K562 (cell line): ENCODE data around the gene LETM1. TPM values are rescaled to one million over a fixed set of nuclear protein-coding genes. Genes with fewer than 3 reads are reported as not detected.

Experiments used
- ATAC-seq: fragments of 200-7000 bp; cut with Tn5 transposase; 3 replicates; pipeline ENCODE4 v1.9.1; 2020; ENCODE audit warnings: moderate library complexity
- BruUV-seq: library from RNA; stranded (reverse); fragments of 400-500 nt; replicated peaks from 2 replicates; lab custom pipeline; 2021; lab: Mats Ljungman, UMichigan
- CTCF ChIA-PET: fragments of 300-600 bp; formaldehyde crosslinking; extraction: SDS; loops from one replicate; lab custom pipeline; 2021; ENCODE audit warnings: low intra/inter-chr PET ratio; lab: Yijun Ruan, JAX
- POLR2A ChIA-PET: fragments of 300-600, 350-650 bp; sonication (Branson Sonifier 250); formaldehyde crosslinking; extraction: SDS; loops from one replicate; lab custom pipeline; 2021; ENCODE audit warnings: antibody characterized with exemption, inconsistent platforms; lab: Yijun Ruan, JAX
- DNase-seq, 4 experiments: peaks; one replicate each; pipeline versions ENCODE4 v3.0.0 to v3.0.0-alpha.2; 2011 to 2018; ENCODE audit warnings: low spot score in 3 of 4, mixed read lengths in 3 of 4; ENCODE audit errors: extremely low read depth in 1 of 4
- FAIRE-seq: peaks from 2 replicates; lab custom pipeline; 2011; peaks lifted over from hg19 to GRCh38; lab: Jason Lieb, UNC
- H2AFZ ChIP-seq: 2 replicates; pipeline ENCODE4 v1.6.0; 2011; ENCODE audit warnings: low read depth, low read length, control low read depth, inconsistent platforms
- H3K27ac ChIP-seq: fragments of 200-600 bp; 3 replicates; pipeline ENCODE4 v1.8.0; 2011; ENCODE audit warnings: low read depth, mild to moderate bottlenecking, control low read depth, inconsistent platforms, low read length, moderate library complexity, mixed read lengths; ENCODE audit errors: extremely low read depth
- H3K27me3 ChIP-seq, 2 experiments: fragments of 300-600 bp in 1 of 2; 2 replicates in 1 of 2; 3 replicates in 1 of 2; pipeline versions ENCODE4 v1.6.0 to v1.8.0; 2011; ENCODE audit warnings: inconsistent platforms in 2 of 2, low read length in 2 of 2, mild to moderate bottlenecking in 1 of 2, mixed read lengths in 1 of 2, moderate library complexity in 1 of 2; ENCODE audit not compliant: control insufficient read depth in 2 of 2, insufficient read depth in 2 of 2
- H3K36me3 ChIP-seq: fragments of 300-600 bp; 3 replicates; pipeline ENCODE4 v1.8.0; 2011; ENCODE audit warnings: mild to moderate bottlenecking, low read length, inconsistent platforms; ENCODE audit not compliant: control insufficient read depth, insufficient read depth
- H3K4me1 ChIP-seq, 2 experiments: fragments of 200-600 bp in 1 of 2; replicated peaks in 1 of 2; 2 replicates in 1 of 2; 3 replicates in 1 of 2; pipeline versions ENCODE4 v1.5.1 to v1.8.0; 2011; ENCODE audit warnings: inconsistent platforms in 2 of 2, low read length in 2 of 2, mild to moderate bottlenecking in 1 of 2, mixed read lengths in 1 of 2, moderate library complexity in 1 of 2; ENCODE audit not compliant: control insufficient read depth in 2 of 2, insufficient read depth in 2 of 2
- H3K4me2 ChIP-seq: 2 replicates; pipeline ENCODE4 v1.6.1; 2011; ENCODE audit warnings: low read length, control low read depth, inconsistent platforms, mixed read lengths; ENCODE audit not compliant: insufficient read depth
- H3K4me3 ChIP-seq: fragments of 200-600 bp; sonication (generic), shearing (Covaris generic); 2 replicates; pipeline ENCODE4 v1.5.1; 2016; ENCODE audit warnings: control low read depth, inconsistent platforms
- H3K79me2 ChIP-seq: fragments of 200-600 bp; 3 replicates; pipeline ENCODE4 v1.8.0; 2011; ENCODE audit warnings: low read length, inconsistent platforms; ENCODE audit not compliant: control insufficient read depth, insufficient read depth
- H3K9ac ChIP-seq, 2 experiments: 2 replicates each; pipeline versions ENCODE4 v1.6.0 to v1.6.1; 2011; ENCODE audit warnings: low read depth in 2 of 2, low read length in 2 of 2, control low read depth in 1 of 2, inconsistent platforms in 1 of 2, mild to moderate bottlenecking in 1 of 2, mixed read lengths in 1 of 2; ENCODE audit not compliant: insufficient read depth in 1 of 2
- H3K9me1 ChIP-seq: one replicate; pipeline ENCODE4 v1.6.0; 2011; ENCODE audit warnings: inconsistent platforms, mild to moderate bottlenecking, low read length, moderate library complexity; ENCODE audit not compliant: control insufficient read depth, insufficient read depth
- H3K9me3 ChIP-seq: replicated peaks from 2 replicates; pipeline ENCODE4 v1.5.1; 2011; ENCODE audit warnings: low read depth, low read length, inconsistent platforms; ENCODE audit not compliant: control insufficient read depth, insufficient read depth
- H4K20me1 ChIP-seq: replicated peaks from 2 replicates; pipeline ENCODE4 v1.6.1; 2011; ENCODE audit warnings: low read length, inconsistent platforms, mixed read lengths; ENCODE audit not compliant: control insufficient read depth, insufficient read depth
- ETV5 ChIP-seq: sonication (generic); formaldehyde crosslinking; IDR thresholded peaks from 2 replicates; pipeline ENCODE4 v1.4.0; 2020; ENCODE audit warnings: low read depth, mild to moderate bottlenecking, missing genetic modification reagents
- HNRNPL ChIP-seq: fragments of 200-400 bp; formaldehyde crosslinking; IDR thresholded peaks from 2 replicates; pipeline ENCODE4 v1.6.1; 2017; ENCODE audit warnings: low read depth, mild to moderate bottlenecking, low read length
- MYBL2 ChIP-seq, 2 experiments: fragments of 450-650 bp in 1 of 2; sonication (generic) in 1 of 2; formaldehyde crosslinking in 1 of 2; IDR thresholded peaks; 2 replicates each; pipeline versions ENCODE4 v1.6.1 to v1.8.1; 2017 to 2022; ENCODE audit warnings: borderline replicate concordance in 1 of 2, inconsistent platforms in 1 of 2, low read depth in 1 of 2, mild to moderate bottlenecking in 1 of 2, missing genetic modification reagents in 1 of 2, moderate library complexity in 1 of 2
- ZNF212 ChIP-seq: fragments of 450-650 bp; formaldehyde crosslinking; IDR thresholded peaks from 2 replicates; pipeline ENCODE4 v1.4.0; 2020; ENCODE audit warnings: mild to moderate bottlenecking
- WGBS: fragments of 100-300 bp; shearing (Covaris generic); methylation state at CpG from one replicate; pipeline ENCODE4 v1.1.6; 2016; ENCODE audit warnings: low coverage, mixed read lengths; ENCODE audit not compliant: insufficient coverage; ENCODE audit errors: missing lambda C conversion rate; 5-methylcytosine and 5-hydroxymethylcytosine counted together
- in situ Hi-C: fragments of 300-500 bp; cut with MboI; formaldehyde crosslinking; loops from 4 replicates; pipeline ENCODE4 v1.15.0; 2018; ENCODE audit warnings: inconsistent platforms, mixed read lengths
- intact Hi-C: fragments of 100-400 bp; cut with micrococcal nuclease; formaldehyde crosslinking; loops from 2 replicates; pipeline ENCODE4 v1.14.2; 2022
- polyA plus RNA-seq, 8 experiments: library from polyadenylated mRNA; depleted of rRNA in 4 of 8; stranded (reverse) in 5 of 8; unstranded in 3 of 8; fragments of >200 nt; fragmentation: Nextera tagmentation in 2 of 8; fragmentation: Illumina TruSeq in 1 of 8; extraction: Ambion mirVana in 2 of 8; extraction: Trizol in 1 of 8; gene quantifications; 2 replicates each; pipeline versions ENCODE4 v1.2.1 to v1.2.3, GENCODE V29; 2011 to 2014; ENCODE audit warnings: inconsistent platforms in 1 of 8, missing spikeins in 1 of 8
- total RNA-seq, 7 experiments: library from RNA; depleted of rRNA in 6 of 7; stranded (reverse); fragments of >200 nt in 6 of 7; fragmentation: Illumina TruSeq in 2 of 7; extraction: Trizol in 2 of 7; gene quantifications; 2 replicates each; pipeline versions ENCODE4 v1.2.1 to v1.2.3, GENCODE V29; 2011 to 2021; ENCODE audit warnings: low replicate concordance in 1 of 7
- TF ChIP-seq, protein P1 (sequence below): fragments of 450-650 bp; IDR thresholded peaks from 2 replicates; pipeline ENCODE4 v1.6.1; 2016
- TF ChIP-seq, protein P2 (sequence below): fragments of 450-650 bp; IDR thresholded peaks from 2 replicates; pipeline ENCODE4 v1.6.1; 2018; ENCODE audit not compliant: partially characterized antibody

Gene LETM1
- total and polyA plus RNA-seq, 9 of the 15 experiments (the other 6 are each of a cell fraction or from before 2014, with no cell fraction given) = 3.9 to 109 (median 35.0) TPM

DNA sequence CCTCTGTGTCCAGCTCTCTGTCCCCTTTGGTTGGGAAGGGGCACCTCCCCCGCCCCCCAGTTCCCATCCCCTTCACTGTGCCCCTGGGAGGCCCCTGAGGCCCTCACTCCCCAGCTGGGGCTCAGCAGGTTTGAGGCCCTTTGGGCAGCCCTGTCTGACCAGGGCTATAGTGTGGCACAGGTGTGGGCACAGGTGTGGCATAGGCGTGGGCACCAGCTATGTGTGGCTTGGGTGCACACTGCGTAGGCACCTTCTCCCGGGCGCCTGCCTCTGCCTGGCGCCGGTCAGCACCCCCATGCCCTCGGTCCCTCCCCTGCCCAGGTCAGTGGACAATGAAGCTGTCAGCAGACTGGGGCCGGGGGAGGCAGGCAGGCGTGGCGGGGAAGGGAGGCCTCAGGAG, 70.4 kb downstream of the LETM1 start:
- DNase-seq = peak in 1 of 4 experiments; percentile 21
- TF ChIP-seq MYBL2 (IDR thresholded peaks at IDR 0.05; ENCODE audit: low read depth) (no peak), MYBL2 (CRISPR knock-in tag; IDR thresholded peaks at IDR 0.05; ENCODE audit: borderline replicate concordance) (no peak), ZNF212 (CRISPR knock-in tag) (no peak), HNRNPL (peak; percentile 10), ETV5 (CRISPR knock-in tag) (no peak)
- TF ChIP-seq, protein P1, sequence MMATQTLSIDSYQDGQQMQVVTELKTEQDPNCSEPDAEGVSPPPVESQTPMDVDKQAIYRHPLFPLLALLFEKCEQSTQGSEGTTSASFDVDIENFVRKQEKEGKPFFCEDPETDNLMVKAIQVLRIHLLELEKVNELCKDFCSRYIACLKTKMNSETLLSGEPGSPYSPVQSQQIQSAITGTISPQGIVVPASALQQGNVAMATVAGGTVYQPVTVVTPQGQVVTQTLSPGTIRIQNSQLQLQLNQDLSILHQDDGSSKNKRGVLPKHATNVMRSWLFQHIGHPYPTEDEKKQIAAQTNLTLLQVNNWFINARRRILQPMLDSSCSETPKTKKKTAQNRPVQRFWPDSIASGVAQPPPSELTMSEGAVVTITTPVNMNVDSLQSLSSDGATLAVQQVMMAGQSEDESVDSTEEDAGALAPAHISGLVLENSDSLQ = peak; percentile 10; the same call in 1 of the 2 replicates
- TF ChIP-seq, protein P2, sequence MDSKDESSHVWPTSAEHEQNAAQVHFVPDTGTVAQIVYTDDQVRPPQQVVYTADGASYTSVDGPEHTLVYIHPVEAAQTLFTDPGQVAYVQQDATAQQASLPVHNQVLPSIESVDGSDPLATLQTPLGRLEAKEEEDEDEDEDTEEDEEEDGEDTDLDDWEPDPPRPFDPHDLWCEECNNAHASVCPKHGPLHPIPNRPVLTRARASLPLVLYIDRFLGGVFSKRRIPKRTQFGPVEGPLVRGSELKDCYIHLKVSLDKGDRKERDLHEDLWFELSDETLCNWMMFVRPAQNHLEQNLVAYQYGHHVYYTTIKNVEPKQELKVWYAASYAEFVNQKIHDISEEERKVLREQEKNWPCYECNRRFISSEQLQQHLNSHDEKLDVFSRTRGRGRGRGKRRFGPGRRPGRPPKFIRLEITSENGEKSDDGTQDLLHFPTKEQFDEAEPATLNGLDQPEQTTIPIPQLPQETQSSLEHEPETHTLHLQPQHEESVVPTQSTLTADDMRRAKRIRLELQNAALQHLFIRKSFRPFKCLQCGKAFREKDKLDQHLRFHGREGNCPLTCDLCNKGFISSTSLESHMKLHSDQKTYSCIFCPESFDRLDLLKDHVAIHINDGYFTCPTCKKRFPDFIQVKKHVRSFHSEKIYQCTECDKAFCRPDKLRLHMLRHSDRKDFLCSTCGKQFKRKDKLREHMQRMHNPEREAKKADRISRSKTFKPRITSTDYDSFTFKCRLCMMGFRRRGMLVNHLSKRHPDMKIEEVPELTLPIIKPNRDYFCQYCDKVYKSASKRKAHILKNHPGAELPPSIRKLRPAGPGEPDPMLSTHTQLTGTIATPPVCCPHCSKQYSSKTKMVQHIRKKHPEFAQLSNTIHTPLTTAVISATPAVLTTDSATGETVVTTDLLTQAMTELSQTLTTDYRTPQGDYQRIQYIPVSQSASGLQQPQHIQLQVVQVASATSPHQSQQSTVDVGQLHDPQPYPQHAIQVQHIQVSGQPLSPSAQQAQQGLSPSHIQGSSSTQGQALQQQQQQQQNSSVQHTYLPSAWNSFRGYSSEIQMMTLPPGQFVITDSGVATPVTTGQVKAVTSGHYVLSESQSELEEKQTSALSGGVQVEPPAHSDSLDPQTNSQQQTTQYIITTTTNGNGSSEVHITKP = no peak
- Histone ChIP-seq H4K20me1 (no peaks in the 10 kb centered on the region), H3K79me2 (no peaks in the 10 kb centered on the region), H3K4me2 (peak overlapping the region; percentile 49), H3K27me3 (no peaks in the 10 kb centered on the region), H2AFZ (0 out of 2 replicates have a peak overlapping the region, but pooled peaks have one; percentile 71), H3K4me3 (no peak overlapping the region), H3K9me1 (no peaks in the 10 kb centered on the region), H3K27ac (peak overlapping the region; percentile 62), H3K9me3 (no peaks in the 10 kb centered on the region), H3K4me1 (peaks cover 41 to 79% of the 10 kb centered on the region in 2 experiments), H3K36me3 (no peaks in the 10 kb centered on the region), H3K9ac (peak overlapping the region; percentile 39 to 90; a peak in 3 of 4 replicates)
- in situ Hi-C loops = no loop called here
- ChIA-PET CTCF (no interaction called here), POLR2A (interaction anchor here (0.5 to 2.5 kb wide), 2 partner anchors 9 to 65 kb away, joined by 3 to 17 read pairs; partner anchors contain the start of genes FGFR3, TACC3 and TMEM129)
- 42% methylated on average over 8 of the region's 11 CpGs for WGBS
- no peak for FAIRE-seq
- intact Hi-C loops = no loop called here
- ATAC-seq = peak; percentile 16
- BruUV-seq = no TSS peak
